Activated CD8-positive, alpha-beta memory T cell treated with anti-CD3 and anti-CD28 coated beads, Interleukin-2, amount 50 U/mL, for 48 hours (primary cell): ENCODE results near the gene TBKBP1.

Experiments used
- DNase-seq: peaks from one replicate; pipeline ENCODE4 v3.0.0-alpha.2; 2020

Gene TBKBP1

GRCh38 chr17:47714773-47715396 lies 20.9 kb downstream of the TBKBP1 start:
- no peak for DNase-seq

GRCh38 chr17:47715669-47716325 lies 21.8 kb downstream of the TBKBP1 start:
- DNase-seq = no peak

- DNase-seq = no peak
Measured at GRCh38 chr17:47716375-47716774, 22.4 kb downstream of the TBKBP1 start.

- DNase-seq = no peak
Measured at GRCh38 chr17:47717261-47717697, 23.3 kb downstream of the TBKBP1 start.

GRCh38 chr17:47717979-47718621 lies 24.1 kb downstream of the TBKBP1 start:
- no peak for DNase-seq

- no peak for DNase-seq
Measured at GRCh38 chr17:47718634-47719405, 24.9 kb downstream of the TBKBP1 start.

- peak; percentile 87 for DNase-seq
Measured at GRCh38 chr17:47719411-47720152, 25.6 kb downstream of the TBKBP1 start.

GRCh38 chr17:47720196-47720595 lies 26.2 kb downstream of the TBKBP1 start:
- DNase-seq = no peak

- DNase-seq = peak; percentile 94
Measured at GRCh38 chr17:47720754-47721533, 27.0 kb downstream of the TBKBP1 start.

- no peak for DNase-seq
Measured at GRCh38 chr17:47721725-47722124, 27.8 kb downstream of the TBKBP1 start.

- no peak for DNase-seq
Measured at GRCh38 chr17:47724705-47725104, 30.7 kb downstream of the TBKBP1 start.

- DNase-seq = no peak
Measured at GRCh38 chr17:47725446-47726111, 31.6 kb downstream of the TBKBP1 start.

- DNase-seq = peak; percentile 49
Measured at GRCh38 chr17:47726796-47727703, 33.1 kb downstream of the TBKBP1 start.

- DNase-seq = peak; percentile 53
Measured at GRCh38 chr17:47727704-47728036, 33.7 kb downstream of the TBKBP1 start.

- DNase-seq = peak; percentile 54
Measured at GRCh38 chr17:47728214-47728877, 34.4 kb downstream of the TBKBP1 start.

- DNase-seq = peak; percentile 55
Measured at GRCh38 chr17:47729476-47729875, 35.5 kb downstream of the TBKBP1 start.

- DNase-seq = peak; percentile 44
Measured at GRCh38 chr17:47730681-47731080, 36.7 kb downstream of the TBKBP1 start.

GRCh38 chr17:47731396-47731795 lies 37.4 kb downstream of the TBKBP1 start:
- peak; percentile 57 for DNase-seq

- peak; percentile 65 for DNase-seq
Measured at GRCh38 chr17:47732399-47733046, 38.6 kb downstream of the TBKBP1 start.
